Activated CD4-positive, alpha-beta T cell treated with anti-CD3 and anti-CD28 coated beads, Interleukin-2, amount 50 U/mL, for 24 hours (primary cell): ENCODE data around the gene KCTD16.

Source experiments
- DNase-seq, 2 donors: peaks; one replicate each; pipeline ENCODE4 v3.0.0-alpha.2; 2020; ENCODE audit warnings: low read depth in 1 of 2, low spot score in 1 of 2

The KCTD16 gene

DNA sequence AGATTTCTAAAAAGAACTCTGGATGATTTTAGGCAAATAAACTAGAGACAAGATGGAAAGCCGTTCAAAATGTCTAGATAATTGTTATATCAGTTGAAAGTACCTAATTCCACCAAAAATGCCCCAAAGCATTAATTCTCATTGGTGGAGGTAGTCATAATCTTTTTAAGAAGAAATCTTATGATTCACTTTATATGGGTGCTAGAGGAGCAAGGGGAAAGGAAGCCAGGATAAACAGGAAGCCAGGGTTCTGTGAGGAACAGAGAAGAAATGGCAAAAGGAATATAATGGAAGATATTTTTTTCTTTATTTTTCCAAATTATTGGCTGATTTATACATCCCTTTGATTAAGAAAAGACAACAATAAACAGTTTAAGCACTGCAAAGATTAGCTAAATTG is 8.0 kb upstream of the KCTD16 start:
- DNase-seq = no peak

- DNase-seq = no peak
Measured at GRCh38 chr5:144166696-144167095, 4.0 kb upstream of the KCTD16 start.

DNA sequence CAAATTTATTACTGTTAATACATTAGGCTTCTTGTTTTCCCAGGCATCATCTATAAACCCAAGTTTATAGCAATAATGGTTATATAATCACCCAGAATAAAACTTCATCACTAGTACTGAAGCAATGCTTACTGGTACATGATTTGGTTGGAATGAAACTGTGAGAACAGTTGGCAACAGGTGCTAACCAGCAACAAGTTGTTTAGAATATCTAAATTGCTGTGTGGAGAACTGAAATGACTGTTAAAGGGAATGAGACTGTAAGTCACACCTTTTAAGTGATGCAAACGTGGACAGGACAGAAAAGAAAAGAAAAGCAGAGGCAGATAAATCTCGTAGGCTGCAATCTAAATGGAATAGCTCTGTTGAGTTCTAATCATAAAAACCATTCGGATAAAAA is 2.7 kb upstream of the KCTD16 start:
- DNase-seq = no peak

DNA sequence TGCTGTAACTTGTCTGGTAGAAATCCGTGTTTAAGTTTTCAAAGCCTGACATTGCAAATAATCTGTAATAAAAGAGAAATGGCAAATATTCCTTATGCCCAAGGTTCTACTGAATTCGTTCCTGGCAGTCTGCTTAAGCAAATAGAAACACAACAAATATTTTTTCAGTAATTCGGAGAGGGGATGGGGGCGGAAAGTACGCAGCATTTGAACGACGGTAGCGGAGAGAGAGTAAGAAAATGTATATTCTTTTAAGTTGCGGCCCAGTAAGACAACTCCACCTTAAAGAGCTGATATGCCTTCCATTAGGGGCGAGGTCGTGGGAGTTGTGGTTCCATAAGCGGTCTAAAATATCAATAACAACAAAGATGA is 783 bp upstream of the KCTD16 start:
- no peak for DNase-seq

DNA sequence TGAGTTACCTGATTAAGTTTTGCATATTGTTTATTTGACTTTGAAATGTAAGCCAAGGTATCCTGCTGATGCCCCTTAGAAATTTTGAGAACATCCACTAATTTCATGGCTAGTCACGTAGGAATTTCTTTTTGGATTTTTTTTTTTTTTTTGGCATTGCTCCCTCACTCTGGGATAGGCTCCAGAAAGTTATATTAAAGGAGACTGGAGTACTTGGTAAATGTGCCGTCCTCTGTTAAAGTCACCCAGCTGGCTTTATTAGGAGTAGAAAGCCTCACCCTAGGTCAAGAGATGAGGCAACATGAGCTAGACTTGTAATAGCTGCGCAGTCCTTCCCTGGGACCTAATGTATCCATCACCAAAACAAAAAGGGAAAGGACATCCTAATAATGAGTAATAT is 3.1 kb downstream of the KCTD16 start:
- no peak for DNase-seq

GRCh38 chr5:144177548-144177947 is 6.9 kb downstream of the KCTD16 start:
- DNase-seq = no peak

- no peak for DNase-seq
Measured at GRCh38 chr5:144179226-144179625, 8.6 kb downstream of the KCTD16 start.

GRCh38 chr5:144183254-144183889 is 12.7 kb downstream of the KCTD16 start:
- DNase-seq = no peak

GRCh38 chr5:144187699-144188294 is 17.1 kb downstream of the KCTD16 start:
- DNase-seq = peak in 1 of 2 donors; percentile 71

- peak in 1 of 2 donors; percentile 82 for DNase-seq
Measured at GRCh38 chr5:144189800-144190429, 19.2 kb downstream of the KCTD16 start.

DNA sequence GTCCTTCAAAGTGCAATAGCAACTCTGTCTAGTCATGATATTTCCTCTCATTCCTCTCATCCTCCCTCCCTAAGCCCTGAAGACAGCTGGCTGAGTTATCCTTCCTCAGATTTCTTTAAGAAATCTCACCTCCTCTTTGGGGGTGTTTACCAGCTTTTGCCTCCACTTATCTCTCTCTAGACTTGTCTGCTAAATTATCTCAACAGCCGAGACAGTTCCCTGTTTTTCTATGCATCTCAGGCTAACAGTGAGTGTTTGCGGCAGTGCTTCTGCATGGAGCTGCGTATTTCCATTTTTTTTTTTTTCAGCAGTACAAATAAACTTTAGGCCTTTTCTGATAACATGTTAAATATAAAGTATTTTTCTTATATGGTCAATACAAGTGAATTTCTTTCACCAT is 20.9 kb downstream of the KCTD16 start:
- no peak for DNase-seq

GRCh38 chr5:144191998-144192397 is 21.3 kb downstream of the KCTD16 start:
- DNase-seq = peak in 1 of 2 donors; percentile 67

GRCh38 chr5:144192661-144193060 is 22.0 kb downstream of the KCTD16 start:
- no peak for DNase-seq

DNA sequence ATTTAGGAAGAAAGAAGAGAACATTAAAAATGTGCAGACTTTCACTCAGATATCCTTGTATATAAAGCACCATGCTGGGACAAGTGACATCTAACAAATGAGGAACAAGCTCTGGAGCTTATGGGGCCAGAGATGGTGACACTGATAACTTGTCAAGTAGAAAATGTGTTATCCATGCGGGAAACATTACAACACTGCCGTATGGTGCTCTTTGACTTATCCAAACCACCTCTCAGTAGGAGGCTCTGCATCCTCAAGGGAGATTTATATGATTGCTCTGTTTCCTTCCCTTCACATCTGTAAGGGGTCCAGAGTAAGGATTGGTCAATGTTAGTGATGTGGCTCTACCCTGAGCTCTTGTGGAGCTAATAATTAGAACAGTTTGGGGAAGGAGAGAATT is 23.5 kb downstream of the KCTD16 start:
- DNase-seq = no peak

DNA sequence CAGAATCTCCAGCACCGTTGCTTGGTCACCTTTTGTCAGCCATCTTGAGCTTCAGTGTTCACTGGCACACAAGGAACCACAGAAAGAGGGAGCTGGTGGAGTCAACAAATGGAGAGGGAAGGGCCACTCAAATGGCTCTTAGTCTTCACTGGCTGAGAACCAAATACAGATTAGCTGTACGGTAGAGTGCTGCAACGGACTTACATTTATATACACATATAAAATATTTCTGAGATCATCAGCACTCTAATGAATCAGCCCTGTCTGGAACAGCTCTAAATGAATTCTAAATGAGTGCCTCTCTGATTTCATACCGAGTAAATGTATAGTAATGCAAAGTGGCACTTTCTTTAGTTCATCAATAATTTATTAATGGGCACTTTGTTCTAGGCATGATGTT is 24.8 kb downstream of the KCTD16 start:
- DNase-seq = no peak

- DNase-seq = no peak
Measured at GRCh38 chr5:144196612-144197011, 25.9 kb downstream of the KCTD16 start.

DNA sequence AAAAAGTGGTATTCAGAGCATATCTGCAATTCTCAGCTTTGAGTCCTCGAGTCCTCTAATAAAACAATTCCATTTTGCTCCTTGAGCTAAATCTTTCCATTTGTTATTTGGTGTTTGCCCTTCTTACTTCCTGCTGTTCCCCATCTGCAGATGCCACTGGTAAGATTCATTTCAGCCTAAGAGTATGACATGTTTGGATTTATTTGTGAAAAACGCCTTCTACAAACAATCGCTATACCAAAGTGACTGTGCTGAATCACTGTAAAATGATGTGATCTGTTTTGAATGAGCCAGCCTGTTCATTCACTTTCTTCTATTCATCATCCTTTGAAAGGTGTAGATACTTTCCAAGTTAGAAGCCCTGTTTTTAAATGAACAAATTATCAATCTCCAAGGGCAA is 27.7 kb downstream of the KCTD16 start:
- DNase-seq = no peak

DNA sequence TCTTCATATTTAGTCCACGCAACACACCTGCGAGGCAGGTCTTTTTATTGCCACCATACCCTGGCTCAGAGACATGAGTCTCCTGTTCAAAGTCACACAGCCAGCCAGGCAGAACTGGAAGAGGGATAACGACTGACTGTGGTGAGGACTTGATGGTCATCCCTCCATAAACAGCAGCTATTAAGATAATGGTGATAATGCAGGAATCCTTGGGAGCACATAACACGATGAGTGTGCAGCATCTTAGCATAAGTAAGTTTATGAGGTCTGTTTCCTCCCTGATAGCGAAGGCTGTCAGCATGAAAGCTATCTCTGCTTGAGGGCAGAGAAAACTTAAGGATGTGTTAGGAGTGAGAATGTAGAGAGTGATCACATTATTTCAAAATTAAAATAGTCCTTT is 30.9 kb downstream of the KCTD16 start:
- no peak for DNase-seq

- no peak for DNase-seq
Measured at GRCh38 chr5:144202072-144202471, 31.4 kb downstream of the KCTD16 start.

DNA sequence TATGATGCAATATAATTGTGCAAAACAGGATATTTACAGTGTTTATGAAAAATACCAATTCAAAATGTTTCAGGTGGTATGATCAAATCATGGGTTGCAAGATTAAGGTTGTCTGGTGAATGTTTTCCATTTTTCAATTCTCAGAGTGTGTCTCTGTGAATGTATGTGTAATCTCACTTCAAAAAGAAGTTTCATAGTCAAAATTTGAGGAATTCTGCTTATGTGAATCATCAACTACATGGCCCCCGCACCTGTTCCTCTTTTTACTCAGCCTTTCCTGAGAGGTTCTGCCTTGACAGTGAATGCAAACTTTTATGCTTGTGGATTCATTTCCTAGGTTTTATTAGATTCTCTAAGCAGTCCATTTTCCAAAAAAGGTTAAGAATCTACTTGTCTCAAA is 32.1 kb downstream of the KCTD16 start:
- no peak for DNase-seq

- peak in 1 of 2 donors; percentile 31 for DNase-seq
Measured at GRCh38 chr5:144203750-144204596, 33.3 kb downstream of the KCTD16 start.

GRCh38 chr5:144205141-144205551 is 34.5 kb downstream of the KCTD16 start:
- no peak for DNase-seq
